Measurements from ENCODE around the gene REEP3. TPM values are rescaled to one million over a fixed set of nuclear protein-coding genes. Genes with fewer than 3 reads are reported as not detected.
"Not testable (repeated sequence)": the region's sequence is repeated elsewhere in the genome, so short reads cannot be mapped to it uniquely, and the experiment has no call there.

REEP3 gene
- total RNA-seq, 1 donor from 2014 or later: 58.6 TPM

DNA sequence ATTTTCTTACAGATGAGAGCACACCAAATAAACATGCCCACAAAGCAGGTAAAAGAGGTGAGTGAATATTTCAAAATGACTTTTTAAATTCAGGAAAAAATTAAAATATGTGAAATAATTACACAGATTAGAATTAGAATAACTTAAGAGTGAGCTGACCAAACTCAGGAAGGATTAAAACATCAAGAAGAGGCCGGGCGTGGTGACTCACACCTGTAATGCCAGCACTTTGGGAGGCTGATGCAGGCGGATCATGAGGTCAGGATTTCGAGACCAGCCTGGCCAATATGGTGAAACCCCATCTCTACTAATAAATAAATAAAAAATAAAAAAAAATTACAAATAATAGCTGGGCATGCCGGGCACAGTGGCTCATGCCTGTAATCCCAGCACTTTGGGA lies 140.1 kb downstream of the REEP3 start:
- no peak for DNase-seq (ENCODE audit: low spot score)

DNA sequence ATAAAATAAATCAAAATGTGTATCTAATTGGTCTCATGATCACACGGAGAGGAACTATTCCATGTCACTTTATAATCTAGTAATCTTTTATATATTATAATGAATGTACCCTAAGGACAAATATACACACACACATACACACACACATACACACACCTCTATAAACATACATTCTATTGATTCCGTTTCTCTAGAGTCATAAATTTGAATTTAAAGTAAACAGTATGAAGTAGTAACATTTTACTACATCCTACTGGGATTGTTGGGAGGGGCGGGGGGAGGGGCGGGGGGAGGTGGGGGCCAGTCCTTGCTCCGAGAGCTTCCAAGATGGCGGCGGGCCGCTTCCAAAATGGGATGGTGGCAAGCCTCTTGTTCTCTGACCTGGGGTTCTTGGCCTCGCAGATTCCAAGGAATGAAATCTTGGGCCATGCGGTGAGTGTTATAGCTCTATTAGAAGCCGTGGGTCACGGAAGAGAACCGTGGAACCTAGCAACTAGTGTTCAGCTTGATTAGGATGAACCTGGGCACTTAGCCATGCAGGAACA lies 143.2 kb downstream of the REEP3 start:
- no peak for DNase-seq (ENCODE audit: low spot score)

DNA sequence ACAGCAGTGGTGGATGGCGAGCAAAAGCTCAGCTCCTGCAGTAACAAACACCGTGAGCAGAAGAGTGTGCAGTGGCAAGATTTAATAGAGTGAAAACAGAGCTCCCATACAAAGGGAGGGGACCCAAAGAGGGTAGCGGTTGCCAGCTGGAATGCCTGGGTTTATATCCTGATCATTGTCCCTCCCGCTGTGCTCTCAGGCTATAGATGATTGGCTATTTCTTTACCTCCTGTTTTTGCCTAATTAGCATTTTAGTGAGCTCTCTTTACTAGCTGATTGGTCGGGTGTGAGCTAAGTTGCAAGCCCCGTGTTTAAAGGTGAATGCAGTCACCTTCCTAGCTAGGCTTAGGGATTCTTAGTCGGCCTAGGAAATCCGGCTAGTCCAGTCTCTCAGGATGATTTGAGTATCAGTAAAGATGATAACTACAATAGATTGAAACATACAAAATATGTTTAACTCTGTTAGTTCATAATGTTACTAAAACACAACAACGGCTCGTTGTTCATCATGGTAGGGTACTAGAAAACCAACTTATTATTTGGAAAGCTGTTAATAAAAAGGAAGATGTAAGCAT lies 143.9 kb downstream of the REEP3 start:
- not testable (repeated sequence) for DNase-seq (ENCODE audit: low spot score)

DNA sequence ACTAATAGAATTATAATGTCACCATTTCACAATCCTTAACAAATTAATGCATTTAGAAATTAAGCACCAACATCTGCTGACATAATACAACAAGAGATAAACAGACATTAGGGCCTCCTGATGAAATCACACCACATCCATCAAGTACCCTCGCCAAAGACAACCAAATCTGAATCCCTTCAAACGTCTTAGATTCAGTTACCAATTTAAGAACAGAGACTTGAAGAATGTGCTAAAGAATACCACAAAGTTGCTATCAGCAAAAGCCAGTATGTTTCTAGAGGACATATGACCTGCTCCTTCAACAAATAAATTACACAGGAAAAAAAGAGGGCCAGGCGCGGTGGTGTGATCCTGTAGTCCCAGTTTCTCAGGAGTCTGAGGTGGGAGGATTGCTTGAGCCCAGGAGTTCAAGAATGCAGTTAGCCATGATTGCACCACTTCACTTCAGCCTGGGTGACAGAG lies 144.5 kb downstream of the REEP3 start:
- no peak for DNase-seq (ENCODE audit: low spot score)

DNA sequence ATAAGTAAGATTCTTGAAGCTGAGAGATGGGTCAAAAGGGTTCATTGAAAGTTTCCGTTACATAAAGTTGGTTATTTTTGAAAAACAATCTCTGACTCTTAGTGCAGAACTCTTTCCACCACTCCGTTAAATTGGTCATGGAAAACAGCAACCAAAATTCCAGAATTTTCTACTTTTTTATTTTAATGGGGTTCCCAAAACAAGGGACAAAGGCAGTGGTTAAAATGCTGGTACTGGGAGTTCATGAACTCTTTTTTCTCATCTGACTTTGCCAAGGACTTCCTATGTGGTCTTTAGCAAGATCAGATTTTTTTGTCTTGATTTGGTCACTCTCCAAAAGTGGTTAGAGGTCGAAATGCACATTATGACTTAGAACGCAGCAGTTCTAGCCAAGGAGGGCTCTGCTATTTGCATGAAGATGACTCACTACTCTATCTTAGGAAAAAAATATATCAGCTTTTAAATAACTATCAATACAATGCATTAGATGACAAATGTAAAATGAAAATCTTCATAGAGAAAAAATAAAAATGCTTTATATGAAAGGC lies 145.7 kb downstream of the REEP3 start:
- no peak for DNase-seq (ENCODE audit: low spot score)

DNA sequence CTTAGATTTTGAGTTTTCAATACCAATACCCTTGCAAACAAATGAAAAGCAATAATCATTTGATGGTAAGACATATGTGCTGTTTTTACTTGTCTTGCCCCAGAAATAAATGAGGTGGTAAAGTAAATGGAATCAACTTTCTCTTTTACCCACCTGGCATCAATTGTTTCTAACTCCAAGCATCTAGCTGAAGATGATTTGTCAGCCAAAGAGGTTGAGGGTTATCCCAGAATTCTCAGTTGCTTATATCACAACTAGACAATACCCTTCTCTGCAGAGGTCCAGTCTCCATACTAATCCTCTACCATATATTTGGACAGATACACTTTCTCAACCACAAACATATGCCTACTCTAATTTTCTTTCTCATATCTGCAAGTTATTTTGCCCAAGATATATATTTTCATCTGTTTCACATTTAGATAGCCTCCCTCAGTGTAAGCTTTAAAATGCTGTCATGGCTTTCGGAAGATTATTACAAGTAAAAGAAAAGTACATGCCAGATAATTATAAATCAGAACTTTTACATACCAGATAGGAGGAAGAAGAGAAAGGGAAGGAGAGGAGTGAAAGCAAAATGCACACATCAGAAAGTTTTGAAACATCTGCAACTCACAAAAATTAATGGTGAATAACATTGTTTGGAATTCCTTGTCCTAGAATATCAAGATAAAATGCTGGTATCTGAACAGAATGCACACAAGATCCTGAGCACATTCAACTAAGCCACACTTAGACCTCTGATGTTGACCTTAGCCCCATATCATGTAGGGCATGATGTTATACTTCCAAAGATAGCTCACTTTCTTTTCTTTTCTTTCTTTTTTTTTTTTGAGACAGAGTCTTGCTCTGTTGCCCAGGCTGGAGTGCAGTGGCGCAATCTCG lies 146.6 kb downstream of the REEP3 start:
- DNase-seq (ENCODE audit: low spot score): no peak

DNA sequence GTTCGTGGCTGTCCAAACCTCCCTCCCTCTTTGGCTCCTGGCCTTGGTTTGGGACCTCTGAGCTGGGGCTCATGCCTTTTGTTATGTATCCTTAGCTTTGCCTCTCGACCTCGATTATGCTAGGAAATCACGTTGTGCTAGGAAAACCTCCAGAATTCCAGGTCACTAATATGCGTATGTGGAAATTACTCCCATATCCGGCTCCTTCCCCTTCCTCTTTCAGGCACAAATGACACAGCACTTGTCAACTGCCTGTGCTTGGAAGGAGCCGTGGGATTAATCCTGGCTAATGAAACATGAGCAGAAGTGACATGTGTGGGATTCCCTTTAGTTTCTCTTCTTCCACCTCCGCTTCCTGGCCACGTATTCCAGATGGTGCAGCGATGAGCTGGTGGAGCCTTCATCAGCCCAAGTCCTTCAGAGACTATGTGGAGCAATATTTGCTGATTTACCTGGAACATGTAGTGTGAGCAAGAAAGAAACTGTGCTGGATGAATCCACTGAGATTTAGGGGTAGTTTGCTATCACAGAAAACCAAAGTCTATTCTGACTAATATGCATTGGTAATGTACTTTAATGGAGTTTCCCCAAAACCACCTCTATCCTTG lies 149.2 kb downstream of the REEP3 start:
- no peak for DNase-seq (ENCODE audit: low spot score)

DNA sequence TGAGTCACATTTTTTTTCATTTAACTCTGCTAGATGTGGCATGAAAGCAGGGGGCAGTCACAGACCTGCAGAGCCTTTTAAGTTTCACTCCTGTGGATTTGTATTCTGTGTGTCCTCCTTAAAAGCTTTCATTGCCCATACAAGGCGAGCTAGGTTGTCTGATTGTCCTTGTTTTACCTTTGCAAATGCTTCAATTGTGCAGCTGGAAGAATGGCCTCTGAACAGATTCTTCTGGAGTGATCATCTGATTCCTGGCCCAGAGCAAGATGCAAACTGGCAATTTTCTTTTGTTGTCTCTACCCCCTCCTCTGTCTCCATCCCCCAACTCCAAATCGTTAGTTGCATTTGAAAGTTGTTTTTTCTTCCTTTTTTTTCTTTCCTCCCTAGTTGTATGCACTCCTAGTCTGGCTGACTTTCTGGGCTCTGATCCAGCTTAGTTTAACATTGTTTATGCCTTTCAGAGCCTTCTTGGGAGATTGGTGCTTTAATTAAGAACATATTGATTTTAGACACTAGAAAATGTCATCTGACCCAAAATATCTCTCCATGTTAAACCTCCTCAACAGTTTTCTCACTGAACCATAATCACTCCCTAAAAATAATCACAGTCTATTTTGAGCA lies 150.2 kb downstream of the REEP3 start:
- no peak for DNase-seq (ENCODE audit: low spot score)

DNA sequence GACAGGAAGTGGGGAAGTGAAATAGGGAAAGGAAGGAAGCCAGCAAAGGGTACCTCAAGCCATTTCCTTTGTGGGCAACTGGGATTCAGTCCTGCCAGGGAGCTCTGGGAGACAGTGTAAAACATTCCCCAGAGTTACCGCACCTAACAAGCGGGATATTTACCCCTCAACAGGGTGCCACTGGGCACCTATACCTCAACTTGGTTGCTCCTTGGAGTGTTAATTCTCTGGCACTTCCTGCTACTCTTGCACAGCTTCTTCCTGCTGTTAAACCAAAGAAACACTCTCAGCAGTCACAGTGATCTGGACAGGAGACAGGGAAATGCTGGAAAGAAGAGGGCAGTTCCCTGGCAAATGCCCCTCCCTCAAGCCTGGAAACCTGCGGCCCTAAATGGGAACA lies 151.3 kb downstream of the REEP3 start:
- DNase-seq (ENCODE audit: low spot score): no peak

DNA sequence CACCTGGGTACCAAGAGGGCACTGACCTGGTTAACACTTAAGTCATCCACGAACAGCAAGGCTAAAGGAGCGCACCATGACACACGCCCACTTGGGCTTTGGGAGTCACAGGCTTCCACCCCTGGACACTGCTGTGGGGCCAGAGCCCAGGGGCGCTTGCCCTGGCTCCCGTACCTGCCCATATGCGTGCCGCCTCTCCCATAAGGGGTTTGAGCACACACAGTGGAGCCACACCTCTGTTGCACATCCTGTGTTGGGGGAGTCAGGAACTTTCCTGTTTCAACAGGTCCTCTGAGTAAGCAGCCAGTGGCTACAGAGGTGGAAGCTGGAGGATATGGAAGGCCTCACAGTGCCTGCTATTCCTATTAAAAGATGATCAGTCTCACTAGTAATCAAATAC lies 152.0 kb downstream of the REEP3 start:
- DNase-seq (ENCODE audit: low spot score): no peak

DNA sequence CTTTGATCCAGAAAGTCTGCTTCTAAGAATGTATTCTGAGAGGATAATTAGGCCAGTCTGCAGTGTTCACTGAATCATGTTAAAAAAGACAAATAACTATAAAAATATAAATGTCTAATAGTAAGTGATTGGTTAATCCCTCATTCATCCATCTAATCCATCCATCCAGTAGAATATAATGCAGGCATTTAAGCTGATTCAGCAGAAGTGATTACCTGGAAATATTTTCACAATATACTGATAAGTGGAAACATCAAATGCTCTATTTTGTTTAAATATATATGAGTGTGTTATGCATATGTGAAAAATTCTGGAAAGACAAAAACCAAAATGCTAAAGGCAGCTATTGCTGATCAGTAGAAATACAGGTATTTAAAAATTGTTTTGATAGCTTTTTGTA lies 152.6 kb downstream of the REEP3 start:
- no peak for DNase-seq (ENCODE audit: low spot score)

Other genes starting within 250 kb of the REEP3 start
- 89.2 TPM for gene JMJD1C, start 55.4 kb upstream of the REEP3 start, total RNA-seq